ENCODE results near the gene FGG. TPM values are rescaled to one million over a fixed set of nuclear protein-coding genes. Genes with fewer than 3 reads are reported as not detected.

Gene FGG
- total and polyA plus RNA-seq, 2 donors (not counting 1 experiment from before 2014, with no cell fraction given): not detected

- Mint-ChIP-seq H3K4me3 (no peak overlapping the region), H3K4me1 (no peaks in the 10 kb centered on the region), H3K9me3 (ENCODE audit: insufficient read depth) (peaks cover 2% of the 10 kb centered on the region), H3K27me3 (peaks cover 13% of the 10 kb centered on the region), H3K27ac (no peak overlapping the region)
- Histone ChIP-seq H3K36me3 (replicated peaks in 1 of 2; ENCODE audit: control extremely low read depth in 1 of 2, control insufficient read depth in 1 of 2, extremely low read depth in 1 of 2, insufficient read depth in 2 of 2, low read length in 1 of 2) (no peaks in the 10 kb centered on the region), H3K4me3 (ENCODE audit: control extremely low read depth in 1 of 5, extremely low read depth in 1 of 5, insufficient read depth in 1 of 5, low read depth in 2 of 5, low read length in 4 of 5) (no peak overlapping the region), H3K79me2 (ENCODE audit: control insufficient read depth, insufficient read depth, low read length) (no peaks in the 10 kb centered on the region), H3K9ac (ENCODE audit: low read length) (no peak overlapping the region), H3K9me3 (ENCODE audit: control extremely low read depth in 1 of 3, control insufficient read depth in 2 of 3, insufficient read depth in 1 of 3, low read length in 2 of 3) (no peaks in the 10 kb centered on the region), H3K27me3 (replicated peaks in 1 of 4; ENCODE audit: control extremely low read depth in 1 of 4, control insufficient read depth in 3 of 4, insufficient read depth in 4 of 4, low read length in 3 of 4) (peaks cover 0 to 4% (median 1%) of the 10 kb centered on the region in 4 experiments), H3K4me2 (replicated peaks; ENCODE audit: low read depth, low read length, poor library complexity, severe bottlenecking) (no peak overlapping the region), H4K20me1 (ENCODE audit: control insufficient read depth, insufficient read depth, low read length, poor library complexity, severe bottlenecking) (no peaks in the 10 kb centered on the region), H3K4me1 (ENCODE audit: control insufficient read depth in 2 of 2, insufficient read depth in 2 of 2, low read length in 2 of 2) (no peaks in the 10 kb centered on the region), H3K27ac (ENCODE audit: low read length in 2 of 2) (no peak overlapping the region), H2AFZ (ENCODE audit: insufficient read depth, low read depth, low read length, poor library complexity, severe bottlenecking) (no peak overlapping the region)
- TF ChIP-seq EZH2 (IDR thresholded peaks at IDR 0.05; ENCODE audit: borderline replicate concordance, insufficient read depth, low read depth, low read length, poor library complexity, severe bottlenecking) (no peak), CTCF (IDR thresholded peaks at IDR 0.05) (no peak)
- intact Hi-C loops (cut with micrococcal nuclease): no loop called here
- DNase-seq (no peak), ATAC-seq (ENCODE audit: low read depth) (no peak)
- ChIA-PET CTCF (no interaction called here), POLR2A (no interaction called here)
- WGBS (ENCODE audit: insufficient coverage): 88% methylated on average over 8 of the region's 11 CpGs
Observed at GRCh38 chr4:154658680-154659405, 46.4 kb upstream of the FGG start.

GRCh38 chr4:154643493-154643892, 31.0 kb upstream of the FGG start:
- H3K4me2 ChIP-seq (replicated peaks; ENCODE audit: low read depth, low read length, poor library complexity, severe bottlenecking): no peak overlapping the region
- TF ChIP-seq EZH2 (IDR thresholded peaks at IDR 0.05; ENCODE audit: borderline replicate concordance, insufficient read depth, low read depth, low read length, poor library complexity, severe bottlenecking) (no peak), CTCF (IDR thresholded peaks at IDR 0.05) (no peak)
- intact Hi-C loops (cut with micrococcal nuclease): no loop called here
- no peaks in the 10 kb centered on the region for H4K20me1 ChIP-seq (ENCODE audit: control insufficient read depth, insufficient read depth, low read length, poor library complexity, severe bottlenecking)
- ChIA-PET POLR2A (no interaction called here), CTCF (no interaction called here)
- H3K4me3 ChIP-seq (ENCODE audit: control extremely low read depth in 1 of 5, extremely low read depth in 1 of 5, insufficient read depth in 1 of 5, low read depth in 2 of 5, low read length in 4 of 5): no peak overlapping the region
- Mint-ChIP-seq H3K4me3 (no peak overlapping the region), H3K9me3 (ENCODE audit: insufficient read depth) (no peaks in the 10 kb centered on the region), H3K27ac (no peak overlapping the region), H3K4me1 (no peaks in the 10 kb centered on the region), H3K27me3 (peaks cover 12% of the 10 kb centered on the region)
- no peak overlapping the region for H2AFZ ChIP-seq (ENCODE audit: insufficient read depth, low read depth, low read length, poor library complexity, severe bottlenecking)
- no CpG with 5 or more reads among the region's 2 CpGs for WGBS (ENCODE audit: insufficient coverage)
- ATAC-seq (ENCODE audit: low read depth) (no peak), DNase-seq (no peak)
- no peak overlapping the region for H3K9ac ChIP-seq (ENCODE audit: low read length)
- no peaks in the 10 kb centered on the region for H3K79me2 ChIP-seq (ENCODE audit: control insufficient read depth, insufficient read depth, low read length)
- H3K4me1 ChIP-seq (ENCODE audit: control insufficient read depth in 2 of 2, insufficient read depth in 2 of 2, low read length in 2 of 2): no peaks in the 10 kb centered on the region
- H3K36me3 ChIP-seq (replicated peaks in 1 of 2; ENCODE audit: control extremely low read depth in 1 of 2, control insufficient read depth in 1 of 2, extremely low read depth in 1 of 2, insufficient read depth in 2 of 2, low read length in 1 of 2): no peaks in the 10 kb centered on the region
- peaks cover 0 to 4% (median 0%) of the 10 kb centered on the region in 3 donors for H3K9me3 ChIP-seq (ENCODE audit: control extremely low read depth in 1 of 3, control insufficient read depth in 2 of 3, insufficient read depth in 1 of 3, low read length in 2 of 3)
- H3K27ac ChIP-seq (ENCODE audit: low read length in 2 of 2): no peak overlapping the region
- H3K27me3 ChIP-seq (replicated peaks in 1 of 4; ENCODE audit: control extremely low read depth in 1 of 4, control insufficient read depth in 3 of 4, insufficient read depth in 4 of 4, low read length in 3 of 4): peaks cover 0 to 5% (median 2%) of the 10 kb centered on the region in 4 experiments

All from B cell (primary cell).